ENCODE measurements around the gene CDR2.

CDR2 gene

GRCh38 chr16:22322741-22323140 is 51.7 kb downstream of the CDR2 start:
- H3K27ac ChIP-seq, result no peak overlapping the region
- no peak for TF ChIP-seq CTCF (conservative IDR thresholded peaks at IDR 0.05)

DNA sequence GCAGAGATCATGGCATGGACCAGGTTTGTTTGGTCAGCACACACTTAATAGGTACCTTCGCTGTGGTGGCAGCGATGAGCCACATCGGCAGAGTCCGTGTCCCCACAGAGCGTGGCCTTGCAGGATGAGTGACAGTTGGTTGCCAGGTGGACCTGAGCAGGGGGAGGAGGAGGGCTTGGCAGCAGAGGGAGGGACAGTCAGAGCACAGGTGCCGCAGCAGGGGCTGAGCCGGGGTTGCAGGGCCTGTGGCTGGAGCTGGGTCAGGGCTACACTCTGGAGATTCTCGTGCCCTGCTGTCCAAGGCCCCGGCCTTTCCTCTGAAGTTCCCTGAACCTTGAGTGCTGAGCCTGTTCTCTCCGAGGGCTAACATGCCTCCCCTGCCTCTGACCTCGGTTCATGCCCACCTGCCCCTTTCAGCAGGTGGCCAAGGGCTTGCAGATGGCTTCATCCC is 52.4 kb downstream of the CDR2 start:
- H3K27ac ChIP-seq, result no peak overlapping the region
- TF ChIP-seq CTCF (conservative IDR thresholded peaks at IDR 0.05), result no peak

DNA sequence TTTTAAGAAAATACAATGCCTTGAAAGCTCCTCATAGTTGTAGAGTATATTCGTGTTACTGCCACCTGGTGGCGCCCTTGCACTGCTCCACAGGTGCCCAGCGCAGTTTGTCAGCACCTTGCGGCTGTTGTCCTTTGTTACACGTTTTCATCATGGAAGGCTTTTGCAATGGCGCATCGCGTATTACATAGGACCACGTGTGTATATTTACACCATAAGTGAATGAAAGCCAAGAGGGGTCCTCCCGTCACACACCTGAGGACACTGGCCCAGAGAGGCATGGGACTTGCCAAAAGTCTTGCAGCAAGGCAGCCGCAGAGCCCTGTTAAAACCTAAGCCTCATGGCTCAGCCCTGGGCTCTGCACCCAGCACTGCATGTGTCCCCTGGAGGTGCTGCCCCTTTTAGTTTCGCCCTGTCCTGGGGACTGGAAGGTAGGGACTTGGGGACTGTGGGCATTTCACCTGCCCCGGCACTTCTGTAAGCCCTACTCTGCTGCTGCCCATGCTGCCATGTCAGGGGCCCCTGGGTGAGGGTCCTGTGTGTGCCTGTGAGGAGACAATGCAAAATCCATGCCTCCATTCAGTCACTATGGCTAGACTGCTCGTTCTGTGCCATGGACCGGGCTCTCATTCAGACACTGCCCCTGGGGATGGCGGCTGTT is 52.9 kb downstream of the CDR2 start:
- no peak overlapping the region for H3K27ac ChIP-seq
- peak; percentile 87 for TF ChIP-seq CTCF (conservative IDR thresholded peaks at IDR 0.05)

DNA sequence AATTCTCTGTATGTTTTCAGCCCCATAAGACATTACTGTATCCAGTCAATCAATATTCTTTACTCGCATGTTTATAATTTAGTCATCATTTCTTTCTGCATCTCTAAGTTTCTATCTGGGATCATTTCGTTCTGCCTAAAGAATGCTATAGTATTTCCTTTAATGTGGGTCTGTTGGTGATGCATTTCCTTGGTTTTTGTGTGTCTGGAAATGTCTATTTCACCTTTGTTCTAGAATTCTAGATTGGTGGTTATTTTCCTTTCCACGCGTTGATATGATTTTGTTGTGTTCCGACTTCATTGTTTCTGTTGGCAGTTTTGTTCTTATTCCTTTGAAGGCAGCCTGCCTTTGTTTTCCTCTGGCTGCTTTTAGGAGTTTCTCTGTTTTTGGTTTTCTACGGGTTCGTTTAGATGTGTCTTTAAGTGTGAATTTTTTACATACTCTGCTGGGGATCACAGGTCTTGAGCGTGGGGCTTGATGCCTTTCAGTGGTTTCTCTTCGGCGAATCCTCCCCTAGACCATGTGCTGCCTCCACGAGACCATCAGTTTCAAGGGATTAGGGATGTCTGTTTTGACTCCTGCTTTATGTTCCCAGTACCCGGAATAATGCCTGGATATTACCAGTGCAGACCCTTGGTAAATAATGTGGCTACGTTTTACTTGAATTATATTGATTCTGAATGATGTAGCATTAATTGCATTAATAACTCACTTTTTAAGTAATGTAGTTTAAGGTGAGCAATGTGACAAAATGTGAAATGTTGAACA is 53.7 kb downstream of the CDR2 start:
- H3K27ac ChIP-seq, result no peak overlapping the region

GRCh38 chr16:22318690-22319358 is 55.6 kb downstream of the CDR2 start:
- H3K27ac ChIP-seq, result no peak overlapping the region
- TF ChIP-seq CTCF (conservative IDR thresholded peaks at IDR 0.05), result peak; percentile 63

More for the DNA sequence above, 53.7 kb downstream of the CDR2 start:
- TF ChIP-seq CTCF (conservative IDR thresholded peaks at IDR 0.05), result no peak

GRCh38 chr16:22317625-22318024 is 56.8 kb downstream of the CDR2 start:
- TF ChIP-seq CTCF (conservative IDR thresholded peaks at IDR 0.05), result no peak
- no peak overlapping the region for H3K27ac ChIP-seq

GRCh38 chr16:22317001-22317530 is 57.4 kb downstream of the CDR2 start:
- H3K27ac ChIP-seq, result no peak overlapping the region
- no peak for TF ChIP-seq CTCF (conservative IDR thresholded peaks at IDR 0.05)

All from VCaP (cell line).